Transverse colon (tissue), 4 donors: ENCODE results near the gene KPNA2. TPM values are rescaled to one million over a fixed set of nuclear protein-coding genes. Genes with fewer than 3 reads are reported as not detected.

ENCODE experiments used
- DNase-seq: peaks from one replicate; pipeline ENCODE4 v3.0.0-alpha.2; 2019
- H3K27ac ChIP-seq, 4 donors: fragments of 200-600 bp; sonication (generic); 2 replicates each; pipeline ENCODE4 v1.5.1; 2016 to 2018; ENCODE audit warnings: inconsistent platforms in 4 of 4
- H3K27me3 ChIP-seq: fragments of 200-600 bp; sonication (generic); 2 replicates; pipeline ENCODE4 v1.5.1; 2017; ENCODE audit warnings: inconsistent platforms
- H3K36me3 ChIP-seq, 4 donors: fragments of 200-600 bp; sonication (generic); 2 replicates each; pipeline ENCODE4 v1.5.1; 2017 to 2019; ENCODE audit warnings: inconsistent platforms in 4 of 4
- H3K4me1 ChIP-seq, 4 donors: fragments of 200-600 bp; sonication (generic); 2 replicates each; pipeline ENCODE4 v1.5.1; 2017 to 2020; ENCODE audit warnings: inconsistent platforms in 4 of 4
- H3K4me3 ChIP-seq, 4 donors: fragments of 200-600 bp; sonication (generic); 1 replicate in 1 of 4; 2 replicates in 3 of 4; pipeline versions ENCODE4 v1.5.1 to v1.6.1; 2017 to 2019; ENCODE audit warnings: inconsistent platforms in 4 of 4
- H3K9me3 ChIP-seq, 2 donors: fragments of 200-600 bp; sonication (generic); 2 replicates each; pipeline ENCODE4 v1.5.1; 2017 to 2019; ENCODE audit warnings: inconsistent platforms in 2 of 2
- CTCF ChIP-seq, 5 experiments: fragments of 200-600 bp in 3 of 5; fragments of 450-650 bp in 2 of 5; sonication (generic) in 3 of 5; IDR thresholded peaks; 1 replicate in 2 of 5; 2 replicates in 3 of 5; pipeline ENCODE4 v1.5.1; 2016 to 2017; ENCODE audit warnings: antibody characterized with exemption in 5 of 5, inconsistent platforms in 3 of 5, mild to moderate bottlenecking in 2 of 5, moderate library complexity in 1 of 5
- EP300 ChIP-seq: sonication (generic); formaldehyde crosslinking; IDR thresholded peaks from one replicate; pipeline ENCODE4 v1.6.1; 2017; ENCODE audit warnings: antibody characterized with exemption, low read depth
- POLR2A ChIP-seq: fragments of 450-650 bp; IDR thresholded peaks from one replicate; pipeline ENCODE4 v1.6.1; 2016; ENCODE audit warnings: antibody characterized with exemption, mild to moderate bottlenecking, moderate library complexity
- POLR2AphosphoS5 ChIP-seq, 3 donors: sonication (generic); formaldehyde crosslinking; IDR thresholded peaks; one replicate each; pipeline ENCODE4 v1.6.1; 2016; ENCODE audit warnings: antibody characterized with exemption in 3 of 3
- whole genome bisulfite sequencing, 2 donors: methylation state at CpG; one replicate each; pipeline ENCODE4 v1.1.5; 2018; ENCODE audit warnings: low coverage in 1 of 2; 5-methylcytosine and 5-hydroxymethylcytosine counted together
- in situ Hi-C, 4 donors: fragments of 200-750 bp; cut with MboI; loops; one replicate each; pipeline versions ENCODE4 v1.15.0 to v1.15.1; 2017; ENCODE audit warnings: low sequenced_read_pairs in 3 of 4, low pct_ligation_motif_present in 1 of 4, low pct_unique_long_range_greater_than_20kb in 1 of 4
- intact Hi-C: fragments of 100-400 bp; cut with DNase I; formaldehyde crosslinking; loops from one replicate; pipeline ENCODE4 v1.15.1; 2023; ENCODE audit warnings: low total_unique reads
- total RNA-seq, 4 donors: library from RNA; depleted of rRNA; stranded (reverse); fragments of >200 nt; gene quantifications; one replicate each; pipeline ENCODE4 v1.1.0, GENCODE V29; 2016

Gene KPNA2
- total RNA-seq, 4 donors from 2014 or later = 3.4 to 21.5 (median 11.0) TPM

GRCh38 chr17:68052810-68053209 lies 17.3 kb downstream of the KPNA2 start:
- intact Hi-C loops (no loop called here), in situ Hi-C loops (no loop called here)
- TF ChIP-seq EP300 (no peak), POLR2A (no peak), POLR2AphosphoS5 (IDR thresholded peaks at IDR 0.05) (no peak), CTCF (IDR thresholded peaks at IDR 0.05) (no peak)
- no peak overlapping the region for H3K4me3 ChIP-seq
- no peak for DNase-seq
- no peaks in the 10 kb centered on the region for H3K9me3 ChIP-seq
- no peaks in the 10 kb centered on the region for H3K27me3 ChIP-seq
- peaks cover 0 to 10% (median 4%) of the 10 kb centered on the region in 4 donors for H3K4me1 ChIP-seq
- 86% methylated on average over 14 of the region's 14 CpGs; no CpG with 5 or more reads in 1 of the 2 donors for WGBS, 2 donors
- peak overlapping the region in 3 of 4 donors; percentile 0 to 42 (median 0) for H3K27ac ChIP-seq
- no peaks in the 10 kb centered on the region for H3K36me3 ChIP-seq

- peaks cover 0 to 8% (median 4%) of the 10 kb centered on the region in 4 donors for H3K4me1 ChIP-seq
- 72 to 81% methylated on average over 6 to 9 of the region's 9 CpGs for WGBS, 2 donors
- no peak overlapping the region for H3K4me3 ChIP-seq
- no peaks in the 10 kb centered on the region for H3K9me3 ChIP-seq
- TF ChIP-seq POLR2A (no peak), POLR2AphosphoS5 (IDR thresholded peaks at IDR 0.05) (no peak), CTCF (IDR thresholded peaks at IDR 0.05) (no peak), EP300 (no peak)
- in situ Hi-C loops = no loop called here
- no peak for DNase-seq
- intact Hi-C loops = no loop called here
- H3K36me3 ChIP-seq = no peaks in the 10 kb centered on the region
- H3K27me3 ChIP-seq = no peaks in the 10 kb centered on the region
- peak overlapping the region in 3 of 4 donors; percentile 0 to 42 (median 10) for H3K27ac ChIP-seq
These were observed 17.9 kb downstream of the KPNA2 start for GRCh38 chr17:68053231-68054013.

- peak overlapping the region; percentile 10 to 53 (median 34) for H3K27ac ChIP-seq
- TF ChIP-seq POLR2AphosphoS5 (IDR thresholded peaks at IDR 0.05) (no peak), CTCF (IDR thresholded peaks at IDR 0.05) (no peak), POLR2A (no peak), EP300 (no peak)
- H3K27me3 ChIP-seq = no peaks in the 10 kb centered on the region
- no peak for DNase-seq
- H3K9me3 ChIP-seq = no peaks in the 10 kb centered on the region
- WGBS, 2 donors = 59 to 68% methylated on average over 6 to 11 of the region's 11 CpGs
- no peaks in the 10 kb centered on the region for H3K36me3 ChIP-seq
- in situ Hi-C loops = no loop called here
- intact Hi-C loops = no loop called here
- H3K4me3 ChIP-seq = no peak overlapping the region
- peaks cover 0 to 8% (median 4%) of the 10 kb centered on the region in 4 donors for H3K4me1 ChIP-seq
These were observed 18.9 kb downstream of the KPNA2 start for GRCh38 chr17:68054296-68054900.

- H3K4me3 ChIP-seq = no peak overlapping the region
- peak; percentile 35 for DNase-seq
- no peak overlapping the region for H3K27ac ChIP-seq
- peaks cover 0 to 8% (median 4%) of the 10 kb centered on the region in 4 donors for H3K4me1 ChIP-seq
- in situ Hi-C loops = no loop called here
- H3K36me3 ChIP-seq = no peaks in the 10 kb centered on the region
- H3K27me3 ChIP-seq = no peaks in the 10 kb centered on the region
- intact Hi-C loops = no loop called here
- H3K9me3 ChIP-seq = no peaks in the 10 kb centered on the region
- WGBS, 2 donors = 45 to 70% methylated on average over 2 to 4 of the region's 4 CpGs
- peak; percentile 36 to 49 (median 39) for TF ChIP-seq CTCF (IDR thresholded peaks at IDR 0.05)
- TF ChIP-seq POLR2A = no peak
- no peak for TF ChIP-seq POLR2AphosphoS5 (IDR thresholded peaks at IDR 0.05)
These were observed 22.0 kb downstream of the KPNA2 start for GRCh38 chr17:68057531-68057952.
